SK-N-SH (cell line): ENCODE data around the gene MYMK. TPM values are rescaled to one million over a fixed set of nuclear protein-coding genes. Genes with fewer than 3 reads are reported as not detected.

Experiments
- CTCF ChIA-PET: fragments of 300-600, 350-600 bp; formaldehyde crosslinking; extraction: SDS; loops from one replicate; lab custom pipeline; 2021; lab: Yijun Ruan, JAX
- POLR2A ChIA-PET: fragments of 350-600 bp; sonication (Branson Sonifier 250); formaldehyde crosslinking; extraction: SDS; loops from one replicate; lab custom pipeline; 2020; ENCODE audit warnings: antibody characterized with exemption, inconsistent platforms; lab: Yijun Ruan, JAX
- DNase-seq: peaks from one replicate; pipeline ENCODE4 v3.0.0; 2012
- H2AFZ ChIP-seq: fragments of 200-600 bp; sonication (generic); 2 replicates; pipeline ENCODE4 v1.8.1; 2016; ENCODE audit warnings: antibody characterized with exemption, mild to moderate bottlenecking, low read depth
- H3F3A ChIP-seq: fragments of 200-600 bp; sonication (generic); replicated peaks from 2 replicates; pipeline ENCODE3; 2016; ENCODE audit warnings: antibody characterized with exemption, mild to moderate bottlenecking; ENCODE audit not compliant: insufficient read depth
- H3K27ac ChIP-seq, 2 experiments: fragments of 200-500 bp in 1 of 2; fragments of 200-600 bp in 1 of 2; sonication (Bioruptor generic) in 1 of 2; sonication (generic), shearing (Covaris generic) in 1 of 2; 2 replicates each; pipeline versions ENCODE4 v1.5.1 to v1.6.1; 2014 to 2016; ENCODE audit warnings: low read depth in 2 of 2, inconsistent platforms in 1 of 2, low read length in 1 of 2, mild to moderate bottlenecking in 1 of 2, mixed read lengths in 1 of 2
- H3K27me3 ChIP-seq: fragments of 200-600 bp; sonication (generic), shearing (Covaris generic); 2 replicates; pipeline ENCODE4 v1.6.1; 2016; ENCODE audit warnings: mixed run types; ENCODE audit not compliant: insufficient read depth
- H3K36me3 ChIP-seq, 2 experiments: fragments of 200-500 bp in 1 of 2; fragments of 200-600 bp in 1 of 2; sonication (Bioruptor generic) in 1 of 2; sonication (generic) in 1 of 2; replicated peaks in 1 of 2; 2 replicates each; pipeline versions ENCODE3 to v1.5.1; 2014 to 2016; ENCODE audit warnings: low read length in 1 of 2, mild to moderate bottlenecking in 1 of 2; ENCODE audit not compliant: insufficient read depth in 2 of 2, control insufficient read depth in 1 of 2
- H3K4me1 ChIP-seq, 2 experiments: fragments of 200-500 bp in 1 of 2; fragments of 200-600 bp in 1 of 2; sonication (Bioruptor generic) in 1 of 2; sonication (generic), shearing (Covaris generic) in 1 of 2; 2 replicates each; pipeline versions ENCODE4 v1.5.1 to v1.6.1; 2014 to 2016; ENCODE audit warnings: low read depth in 1 of 2, low read length in 1 of 2, mixed run types in 1 of 2; ENCODE audit not compliant: insufficient read depth in 2 of 2, control insufficient read depth in 1 of 2
- H3K4me2 ChIP-seq: fragments of 200-600 bp; sonication (generic), shearing (Covaris generic); 2 replicates; pipeline ENCODE4 v1.6.1; 2017; ENCODE audit warnings: mixed run types
- H3K4me3 ChIP-seq, 2 experiments: fragments of 200-500 bp in 1 of 2; fragments of 200-600 bp in 1 of 2; sonication (Bioruptor generic) in 1 of 2; sonication (generic), shearing (Covaris generic) in 1 of 2; 2 replicates each; pipeline versions ENCODE4 v1.5.1 to v1.8.1; 2014 to 2016; ENCODE audit warnings: low read depth in 2 of 2, inconsistent platforms in 1 of 2, low read length in 1 of 2, mild to moderate bottlenecking in 1 of 2, mixed read lengths in 1 of 2, moderate library complexity in 1 of 2
- H3K79me2 ChIP-seq: fragments of 200-600 bp; sonication (generic); 2 replicates; pipeline ENCODE4 v1.8.1; 2017; ENCODE audit warnings: mild to moderate bottlenecking; ENCODE audit not compliant: insufficient read depth
- H3K9ac ChIP-seq: fragments of 200-600 bp; sonication (generic); 2 replicates; pipeline ENCODE4 v1.6.1; 2017; ENCODE audit warnings: mixed run types
- H3K9me2 ChIP-seq: fragments of 200-600 bp; sonication (generic); 2 replicates; pipeline ENCODE4 v1.6.1; 2017; ENCODE audit warnings: mixed run types
- H3K9me3 ChIP-seq: fragments of 200-600 bp; sonication (generic); 2 replicates; pipeline ENCODE4 v1.6.1; 2017; ENCODE audit warnings: mixed run types, mild to moderate bottlenecking, moderate library complexity
- H4K20me1 ChIP-seq: fragments of 200-600 bp; sonication (generic); 2 replicates; pipeline ENCODE4 v1.6.1; 2017; ENCODE audit warnings: mild to moderate bottlenecking, mixed run types; ENCODE audit not compliant: insufficient read depth
- CHD2 ChIP-seq: fragments of 150-350 bp; IDR thresholded peaks from 2 replicates; pipeline ENCODE4 v1.6.1; 2018; ENCODE audit warnings: low read length; ENCODE audit not compliant: partially characterized antibody
- CTCF ChIP-seq: fragments of 200-600 bp; sonication (generic); IDR thresholded peaks from 2 replicates; pipeline ENCODE4 v1.6.1; 2017; ENCODE audit warnings: antibody characterized with exemption, mild to moderate bottlenecking, moderate library complexity
- ELF1 ChIP-seq: IDR thresholded peaks from 2 replicates; pipeline ENCODE4 v1.4.0; 2012
- EP300 ChIP-seq, 2 experiments: IDR thresholded peaks; 2 replicates each; pipeline versions ENCODE4 v1.4.0 to v1.6.1; 2012; ENCODE audit warnings: borderline replicate concordance in 1 of 2, low read depth in 1 of 2, low read length in 1 of 2
- FOXM1 ChIP-seq: IDR thresholded peaks from 2 replicates; pipeline ENCODE4 v1.4.0; 2012; ENCODE audit warnings: low read depth, mild to moderate bottlenecking
- GATA2 ChIP-seq: sonication (generic); formaldehyde crosslinking; IDR thresholded peaks from 2 replicates; pipeline ENCODE4 v1.5.0; 2020; ENCODE audit warnings: mild to moderate bottlenecking, missing genetic modification reagents
- IRF3 ChIP-seq: fragments of 150-350 bp; IDR thresholded peaks from 2 replicates; pipeline ENCODE4 v1.6.1; 2016; ENCODE audit warnings: mild to moderate bottlenecking, low read depth, low read length
- JUND ChIP-seq: IDR thresholded peaks from 2 replicates; pipeline ENCODE4 v1.4.0; 2012
- MAX ChIP-seq: IDR thresholded peaks from 2 replicates; pipeline ENCODE4 v1.4.0; 2012; ENCODE audit warnings: low read depth
- MEF2A ChIP-seq: IDR thresholded peaks from 2 replicates; pipeline ENCODE4 v1.4.0; 2012; ENCODE audit warnings: low read depth, borderline replicate concordance
- NFIC ChIP-seq: IDR thresholded peaks from 2 replicates; pipeline ENCODE4 v1.4.0; 2012; ENCODE audit warnings: borderline replicate concordance
- RAD21 ChIP-seq: IDR thresholded peaks from 2 replicates; pipeline ENCODE4 v1.6.1; 2012; ENCODE audit warnings: mild to moderate bottlenecking, low read length
- RCOR1 ChIP-seq: fragments of 150-350 bp; IDR thresholded peaks from 2 replicates; pipeline ENCODE4 v1.6.1; 2017; ENCODE audit warnings: antibody characterized with exemption, low read length
- REST ChIP-seq: IDR thresholded peaks from 2 replicates; pipeline ENCODE4 v1.6.1; 2012; ENCODE audit warnings: mild to moderate bottlenecking, low read depth, low read length, moderate library complexity
- SIN3A ChIP-seq: IDR thresholded peaks from 2 replicates; pipeline ENCODE4 v1.6.1; 2012; ENCODE audit warnings: low read depth, mild to moderate bottlenecking, low read length, moderate library complexity, borderline replicate concordance
- TAF1 ChIP-seq: IDR thresholded peaks from 2 replicates; pipeline ENCODE4 v1.6.1; 2012; ENCODE audit warnings: low read depth, mild to moderate bottlenecking, low read length, moderate library complexity, borderline replicate concordance
- TCF12 ChIP-seq: IDR thresholded peaks from 2 replicates; pipeline ENCODE4 v1.4.0; 2012
- TEAD4 ChIP-seq: IDR thresholded peaks from 2 replicates; pipeline ENCODE4 v1.4.0; 2012; ENCODE audit warnings: mild to moderate bottlenecking, borderline replicate concordance; ENCODE audit not compliant: insufficient read depth
- USF1 ChIP-seq: IDR thresholded peaks from 2 replicates; pipeline ENCODE4 v1.4.0; 2012; ENCODE audit warnings: low read depth, borderline replicate concordance
- USF2 ChIP-seq: fragments of 150-350 bp; IDR thresholded peaks from 2 replicates; pipeline ENCODE4 v1.6.1; 2017; ENCODE audit warnings: antibody characterized with exemption, low read length, low read depth, borderline replicate concordance
- WGBS: methylation state at CpG from one replicate; pipeline ENCODE4 v1.1.6; 2017; ENCODE audit warnings: low lambda C conversion rate; 5-methylcytosine and 5-hydroxymethylcytosine counted together
- polyA plus RNA-seq, 3 experiments: library from polyadenylated mRNA; depleted of rRNA; stranded (reverse); fragments of >200 nt; gene quantifications; 2 replicates each; pipeline ENCODE4 v1.2.3, GENCODE V29; 2012

Gene MYMK
- polyA plus RNA-seq, 1 of the 3 experiments (the other 2 are of a cell fraction): not detected

GRCh38 chr9:133525677-133526076 lies 918 bp upstream of the MYMK start:
- ChIA-PET POLR2A (no interaction called here), CTCF (interaction anchor here (1.2 to 1.7 kb wide), 2 partner anchors 8 to 39 kb away, joined by 3 to 5 read pairs; no protein-coding TSS in a partner anchor)
- H3K4me1 ChIP-seq: peaks cover 9 to 81% of the 10 kb centered on the region in 2 experiments; a peak in 3 of 4 replicates
- no peaks in the 10 kb centered on the region for H4K20me1 ChIP-seq
- H3K4me2 ChIP-seq: no peak overlapping the region
- no peaks in the 10 kb centered on the region for H3K79me2 ChIP-seq
- peak overlapping the region in 1 of 2 experiments; percentile 34; a peak in 1 of 4 replicates for H3K27ac ChIP-seq
- H3K27me3 ChIP-seq: no peaks in the 10 kb centered on the region
- no peaks in the 10 kb centered on the region for H3F3A ChIP-seq
- no peak overlapping the region for H3K9ac ChIP-seq
- no peak for TF ChIP-seq ELF1
- no peak for TF ChIP-seq NFIC
- no peak for TF ChIP-seq USF1
- TF ChIP-seq MEF2A: no peak
- TF ChIP-seq GATA2 (CRISPR knock-in tag): no peak
- no peak for TF ChIP-seq FOXM1
- no peak for TF ChIP-seq RAD21
- TF ChIP-seq TAF1: no peak
- no peak for TF ChIP-seq TEAD4
- no peak for TF ChIP-seq CHD2
- TF ChIP-seq TCF12: no peak
- 82% methylated on average over 8 of the region's 8 CpGs for WGBS
- no peaks in the 10 kb centered on the region for H3K9me2 ChIP-seq
- DNase-seq: no peak
- H3K36me3 ChIP-seq: no peaks in the 10 kb centered on the region
- no peak overlapping the region for H2AFZ ChIP-seq
- H3K4me3 ChIP-seq: no peak overlapping the region
- H3K9me3 ChIP-seq: no peaks in the 10 kb centered on the region

GRCh38 chr9:133524146-133524545 lies 613 bp downstream of the MYMK start:
- H2AFZ ChIP-seq: no peak overlapping the region
- POLR2A ChIA-PET: interaction anchor here (0.6 to 1.1 kb wide), 2 partner anchors 9 to 11 kb away, joined by 3 read pairs; partner anchors contain the start of gene ADAMTSL2
- H4K20me1 ChIP-seq: no peaks in the 10 kb centered on the region
- WGBS: 30% methylated on average over 4 of the region's 5 CpGs
- no peaks in the 10 kb centered on the region for H3K36me3 ChIP-seq
- H3K4me1 ChIP-seq: peaks cover 9 to 74% of the 10 kb centered on the region in 2 experiments; a peak in 3 of 4 replicates
- H3F3A ChIP-seq: no peaks in the 10 kb centered on the region
- no peak for DNase-seq
- H3K9ac ChIP-seq: no peak overlapping the region
- H3K27ac ChIP-seq: peak overlapping the region in 1 of 2 experiments; percentile 7; a peak in 1 of 4 replicates
- H3K9me2 ChIP-seq: no peaks in the 10 kb centered on the region
- no peaks in the 10 kb centered on the region for H3K79me2 ChIP-seq
- no peak overlapping the region for H3K4me2 ChIP-seq
- CTCF ChIA-PET: interaction anchor here (0.7 kb wide), 1 partner anchor 10 kb away, joined by 5 read pairs; the partner anchor contains the start of gene ADAMTSL2
- H3K4me3 ChIP-seq: no peak overlapping the region
- no peaks in the 10 kb centered on the region for H3K27me3 ChIP-seq
- no peaks in the 10 kb centered on the region for H3K9me3 ChIP-seq
- TF ChIP-seq CHD2 (no peak), SIN3A (no peak), RAD21 (no peak), IRF3 (no peak), GATA2 (CRISPR knock-in tag) (no peak), USF2 (no peak), CTCF (no peak), REST (no peak), MAX (no peak), EP300 (IDR thresholded peaks at IDR 0.05; ENCODE audit: borderline replicate concordance in 1 of 2, low read depth in 1 of 2, low read length in 1 of 2) (no peak), ELF1 (no peak), RCOR1 (no peak), JUND (no peak)
